HEK293T (cell line): ENCODE results near the gene PITPNM2.
"Not testable (repeated sequence)": the region's sequence is repeated elsewhere in the genome, so short reads cannot be mapped to it uniquely, and the experiment has no call there.

ENCODE experiments used
- CTCF ChIA-PET: fragments of 350-600 bp; formaldehyde crosslinking; extraction: SDS; loops from one replicate; lab custom pipeline; 2021; ENCODE audit warnings: antibody characterized with exemption, inconsistent platforms; lab: Yijun Ruan, JAX
- POLR2A ChIA-PET: fragments of 350-600 bp; formaldehyde crosslinking; extraction: SDS; loops from one replicate; lab custom pipeline; 2020; ENCODE audit warnings: antibody characterized with exemption, inconsistent platforms; lab: Yijun Ruan, JAX
- DNase-seq: peaks from one replicate; pipeline ENCODE4 v3.0.0; 2012; ENCODE audit warnings: mixed read lengths; ENCODE audit errors: extremely low spot score
- ARNT ChIP-seq: fragments of 450-650 bp; IDR thresholded peaks from 2 replicates; pipeline ENCODE4 v1.6.1; 2017; ENCODE audit warnings: mild to moderate bottlenecking
- BHLHE40 ChIP-seq: fragments of 450-650 bp; IDR thresholded peaks from 2 replicates; pipeline ENCODE4 v1.6.1; 2016; ENCODE audit warnings: mild to moderate bottlenecking, moderate library complexity, borderline replicate concordance
- CTBP1 ChIP-seq: fragments of 450-650 bp; IDR thresholded peaks from 2 replicates; pipeline ENCODE4 v1.6.1; 2016; ENCODE audit warnings: borderline replicate concordance
- ELF4 ChIP-seq: fragments of 450-650 bp; IDR thresholded peaks from 2 replicates; pipeline ENCODE4 v1.6.1; 2017; ENCODE audit warnings: antibody characterized with exemption
- FOXA1 ChIP-seq: fragments of 450-650 bp; IDR thresholded peaks from 2 replicates; pipeline ENCODE4 v1.6.1; 2016; ENCODE audit warnings: mild to moderate bottlenecking
- FOXK2 ChIP-seq: fragments of 450-650 bp; IDR thresholded peaks from 2 replicates; pipeline ENCODE4 v1.6.1; 2016; ENCODE audit warnings: mild to moderate bottlenecking
- FOXM1 ChIP-seq: fragments of 450-650 bp; IDR thresholded peaks from 2 replicates; pipeline ENCODE4 v1.6.1; 2017; ENCODE audit warnings: mild to moderate bottlenecking, borderline replicate concordance
- HDGF ChIP-seq: fragments of 450-650 bp; IDR thresholded peaks from 2 replicates; pipeline ENCODE4 v1.6.1; 2017; ENCODE audit warnings: antibody characterized with exemption, borderline replicate concordance
- L3MBTL2 ChIP-seq: fragments of 450-650 bp; conservative IDR thresholded peaks from 2 replicates; pipeline ENCODE4 v1.6.1; 2016; ENCODE audit warnings: mild to moderate bottlenecking
- LEF1 ChIP-seq: fragments of 450-650 bp; IDR thresholded peaks from 2 replicates; pipeline ENCODE4 v1.6.1; 2017; ENCODE audit warnings: mild to moderate bottlenecking, borderline replicate concordance
- NFRKB ChIP-seq: fragments of 450-650 bp; IDR thresholded peaks from 2 replicates; pipeline ENCODE4 v1.6.1; 2016; ENCODE audit warnings: mild to moderate bottlenecking, moderate library complexity
- SP1 ChIP-seq: fragments of 450-650 bp; IDR thresholded peaks from 2 replicates; pipeline ENCODE4 v1.6.1; 2017
- SUZ12 ChIP-seq: fragments of 450-650 bp; IDR thresholded peaks from 2 replicates; pipeline ENCODE4 v1.6.1; 2016; ENCODE audit warnings: mild to moderate bottlenecking
- TARDBP ChIP-seq: fragments of 450-650 bp; IDR thresholded peaks from 2 replicates; pipeline ENCODE4 v1.6.1; 2016
- ZNF384 ChIP-seq: fragments of 450-650 bp; IDR thresholded peaks from 2 replicates; pipeline ENCODE4 v1.6.1; 2016
- TF ChIP-seq, protein P1 (sequence below): fragments of 450-650 bp; IDR thresholded peaks from 2 replicates; pipeline ENCODE4 v1.6.1; 2016

The PITPNM2 gene

DNA sequence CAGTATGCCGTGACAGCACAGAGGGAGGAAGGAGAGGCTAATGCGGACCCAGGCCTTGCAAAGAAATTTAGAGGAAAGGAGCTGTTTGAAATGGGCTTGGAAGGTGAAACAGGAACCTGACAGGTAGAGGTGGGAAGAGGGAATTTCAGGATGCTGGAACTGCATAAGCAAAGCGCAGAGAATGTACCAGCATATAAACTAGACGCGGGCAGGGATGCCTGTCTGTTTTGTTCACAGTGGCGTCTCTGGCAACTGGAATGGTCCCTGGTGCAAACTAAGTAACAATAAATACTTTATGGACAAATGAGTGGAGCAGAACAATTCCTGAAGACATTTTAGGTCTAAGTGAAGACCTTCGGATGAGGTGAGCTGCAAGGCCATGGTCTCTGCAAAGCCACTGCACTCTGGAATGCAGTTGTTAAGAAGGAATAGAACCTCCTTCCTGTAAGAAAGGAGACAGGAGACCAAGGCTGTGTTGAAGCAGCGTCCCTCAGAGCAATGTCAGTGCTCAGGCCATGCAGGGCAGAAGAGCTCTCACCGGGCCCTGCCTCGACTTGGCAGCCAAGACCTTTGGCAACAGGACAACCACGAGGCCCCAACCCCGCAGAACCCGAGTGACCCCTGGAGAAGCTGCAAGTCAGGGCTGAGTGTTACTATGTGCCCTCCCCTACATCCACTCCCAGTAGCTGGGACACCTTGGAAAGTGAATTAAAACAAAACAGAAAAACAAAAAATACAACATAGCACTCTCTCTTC is 42.8 kb downstream of the PITPNM2 start:
- no peak for DNase-seq
- CTCF ChIA-PET = no interaction called here
- TF ChIP-seq, protein P1, sequence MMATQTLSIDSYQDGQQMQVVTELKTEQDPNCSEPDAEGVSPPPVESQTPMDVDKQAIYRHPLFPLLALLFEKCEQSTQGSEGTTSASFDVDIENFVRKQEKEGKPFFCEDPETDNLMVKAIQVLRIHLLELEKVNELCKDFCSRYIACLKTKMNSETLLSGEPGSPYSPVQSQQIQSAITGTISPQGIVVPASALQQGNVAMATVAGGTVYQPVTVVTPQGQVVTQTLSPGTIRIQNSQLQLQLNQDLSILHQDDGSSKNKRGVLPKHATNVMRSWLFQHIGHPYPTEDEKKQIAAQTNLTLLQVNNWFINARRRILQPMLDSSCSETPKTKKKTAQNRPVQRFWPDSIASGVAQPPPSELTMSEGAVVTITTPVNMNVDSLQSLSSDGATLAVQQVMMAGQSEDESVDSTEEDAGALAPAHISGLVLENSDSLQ = no peak
- no peak for TF ChIP-seq FOXM1
- no peak for TF ChIP-seq FOXK2
- no peak for TF ChIP-seq SUZ12
- TF ChIP-seq ZNF384 = no peak
- TF ChIP-seq ELF4 = no peak
- no peak for TF ChIP-seq LEF1
- no peak for TF ChIP-seq CTBP1
- TF ChIP-seq ARNT = no peak
- no peak for TF ChIP-seq SP1
- no peak for TF ChIP-seq L3MBTL2
- TF ChIP-seq NFRKB = no peak
- no peak for TF ChIP-seq BHLHE40
- no peak for TF ChIP-seq TARDBP
- no peak for TF ChIP-seq FOXA1
- TF ChIP-seq HDGF = no peak
- POLR2A ChIA-PET = no interaction called here

DNA sequence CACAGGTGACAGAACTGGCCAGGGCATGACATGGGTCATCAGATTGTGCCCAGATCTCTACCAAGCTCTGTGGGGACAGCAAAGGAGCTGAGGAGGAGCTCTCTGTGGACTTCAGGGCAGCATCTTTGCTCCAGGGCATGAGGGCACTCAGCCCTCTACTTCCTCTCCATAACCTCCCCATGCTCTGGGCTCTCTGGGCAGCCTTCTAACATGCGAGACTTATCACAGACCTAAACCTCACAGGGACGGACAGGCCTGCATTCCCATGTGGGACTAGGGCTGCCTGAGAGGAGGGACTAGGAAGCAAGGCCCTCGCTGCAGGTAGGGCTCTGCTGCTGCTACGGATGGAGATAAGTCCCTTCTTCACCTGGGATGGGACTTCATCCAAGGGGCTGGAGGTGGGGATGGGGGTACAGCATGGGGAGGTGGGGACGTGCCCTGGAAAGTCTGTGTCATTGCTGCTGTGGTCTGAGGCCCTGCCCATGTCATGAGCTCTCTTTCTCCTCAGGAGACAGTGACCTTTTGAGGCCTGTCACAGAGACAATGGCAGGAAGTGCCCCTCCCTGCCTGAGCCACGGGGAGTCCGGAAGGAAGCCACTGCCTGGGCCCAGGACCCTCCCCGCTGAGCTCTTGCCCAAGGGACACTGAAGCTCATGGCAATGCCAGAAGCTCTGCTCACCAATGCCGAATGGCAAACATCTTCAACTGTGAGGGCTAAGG is 44.1 kb downstream of the PITPNM2 start:
- ChIA-PET POLR2A (no interaction called here), CTCF (no interaction called here)
- no peak for TF ChIP-seq LEF1
- no peak for TF ChIP-seq ELF4
- TF ChIP-seq FOXA1 = no peak
- no peak for TF ChIP-seq HDGF
- TF ChIP-seq CTBP1 = no peak
- TF ChIP-seq FOXK2 = no peak
- TF ChIP-seq BHLHE40 = no peak
- no peak for TF ChIP-seq SUZ12
- TF ChIP-seq ZNF384 = no peak
- TF ChIP-seq FOXM1 = no peak
- TF ChIP-seq SP1 = no peak
- no peak for DNase-seq

DNA sequence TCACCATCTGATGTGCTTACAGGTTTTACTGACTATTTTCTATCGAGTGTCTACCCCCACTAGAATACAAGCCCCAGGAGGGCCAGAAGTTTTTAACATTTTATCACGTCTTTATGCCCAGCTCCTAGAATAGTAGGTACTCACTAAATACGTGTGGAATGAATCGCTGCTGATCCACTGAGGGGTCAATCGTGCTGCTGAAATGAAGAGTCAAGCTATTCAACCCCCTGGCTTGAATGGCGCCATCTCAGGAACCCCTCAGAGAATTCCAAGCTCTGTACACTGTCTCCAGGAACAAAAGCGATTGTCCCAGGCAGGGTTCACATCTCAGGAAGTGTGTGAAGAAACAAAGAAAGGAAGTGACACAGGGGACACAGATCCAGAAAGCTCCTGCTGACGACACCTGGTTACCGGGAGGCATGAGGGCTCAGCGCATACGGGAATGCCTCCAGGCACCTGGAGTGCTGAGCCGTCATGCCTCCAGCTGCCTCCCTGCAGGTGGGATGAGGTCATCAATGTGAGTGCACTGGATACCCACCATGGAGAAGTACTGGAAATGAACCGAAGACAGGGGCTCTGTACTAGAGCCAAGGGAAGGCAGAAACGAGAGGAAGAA is 45.6 kb downstream of the PITPNM2 start:
- ChIA-PET CTCF (interaction anchor here (1.1 kb wide), 1 partner anchor 62 kb away, joined by 4 read pairs; no protein-coding TSS in a partner anchor), POLR2A (interaction anchor here (1.7 kb wide), 1 partner anchor 9 kb away, joined by 4 read pairs; no protein-coding TSS in a partner anchor)
- no peak for DNase-seq
- TF ChIP-seq, protein P1 = no peak
- TF ChIP-seq TARDBP = no peak
- no peak for TF ChIP-seq L3MBTL2
- TF ChIP-seq FOXK2 = no peak
- TF ChIP-seq LEF1 = no peak
- TF ChIP-seq CTBP1 = no peak
- no peak for TF ChIP-seq ARNT
- no peak for TF ChIP-seq HDGF

- CTCF ChIA-PET = interaction anchor here (1.1 kb wide), 1 partner anchor 61 kb away, joined by 4 read pairs; no protein-coding TSS in a partner anchor
- POLR2A ChIA-PET = interaction anchor here (1.7 kb wide), 1 partner anchor 8 kb away, joined by 4 read pairs; no protein-coding TSS in a partner anchor
Measured at GRCh38 chr12:123104809-123105208, 46.1 kb downstream of the PITPNM2 start.

DNA sequence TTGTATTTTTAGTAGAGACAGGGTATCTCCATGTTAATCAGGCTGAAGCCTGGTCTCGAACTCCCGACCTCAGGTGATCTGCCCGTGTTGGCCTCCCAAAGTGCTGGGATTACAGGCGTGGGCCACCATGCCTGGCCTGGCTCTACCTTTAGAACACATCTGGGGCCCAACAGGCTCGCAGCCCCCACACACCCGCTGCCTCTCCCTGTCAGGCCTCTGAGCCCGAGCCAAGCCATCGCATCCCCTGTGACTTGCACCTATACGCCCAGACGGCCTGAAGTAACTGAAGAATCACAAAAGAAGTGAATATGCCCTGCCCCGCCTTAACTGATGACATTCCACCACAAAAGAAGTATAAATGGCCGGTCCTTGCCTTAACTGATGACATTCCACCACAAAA is 46.8 kb downstream of the PITPNM2 start:
- DNase-seq, CTCF ChIA-PET: not testable (repeated sequence)
- POLR2A ChIA-PET = interaction anchor here (1.7 kb wide), 1 partner anchor 8 kb away, joined by 4 read pairs; no protein-coding TSS in a partner anchor

More at GRCh38 chr12:123104809-123105208, 46.1 kb downstream of the PITPNM2 start:
- TF ChIP-seq BHLHE40 (no peak), FOXM1 (no peak), ZNF384 (no peak)
- DNase-seq = no peak

DNA sequence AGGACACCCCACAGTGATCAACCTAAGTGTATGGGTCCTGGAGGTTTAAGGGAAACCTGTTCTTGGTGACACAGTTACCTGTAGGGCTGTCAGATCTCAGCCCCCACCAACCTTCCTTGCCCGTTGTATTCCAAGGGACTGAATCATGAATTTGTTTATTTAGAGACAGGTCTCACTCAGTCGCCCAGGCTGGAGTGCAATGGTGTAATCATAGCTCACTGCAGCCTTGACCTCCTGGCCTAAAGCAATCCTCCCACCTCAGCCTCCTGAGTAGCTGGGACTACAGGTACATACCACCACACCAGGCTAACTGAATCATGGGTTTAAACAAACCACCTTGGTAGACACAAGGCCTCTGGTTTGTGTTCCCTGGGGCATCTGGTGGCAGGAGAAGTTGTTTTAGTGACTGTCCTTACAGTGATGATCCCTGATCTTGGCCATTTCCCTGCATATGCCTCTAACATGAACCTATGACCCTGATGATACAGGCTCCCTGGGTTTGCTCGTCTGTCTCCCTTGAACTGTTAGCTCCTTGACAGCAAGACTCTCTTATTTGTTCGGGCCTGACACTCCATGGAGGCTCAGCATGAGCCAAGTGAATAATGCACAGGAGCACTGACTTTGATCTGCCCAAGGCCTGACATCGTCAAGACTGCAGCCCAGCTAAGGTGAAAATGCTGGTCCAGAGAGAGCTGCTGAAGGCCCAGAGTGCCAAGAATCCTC is 47.9 kb downstream of the PITPNM2 start:
- CTCF ChIA-PET = interaction anchor here (0.9 kb wide), 1 partner anchor 9 kb away, joined by 3 read pairs; no protein-coding TSS in a partner anchor
- no peak for DNase-seq
- TF ChIP-seq BHLHE40 = no peak
- TF ChIP-seq ZNF384 = no peak
- TF ChIP-seq LEF1 = no peak
- no peak for TF ChIP-seq NFRKB
- no peak for TF ChIP-seq ARNT
- TF ChIP-seq SP1 = no peak
- TF ChIP-seq, protein P1 = no peak
- no peak for TF ChIP-seq CTBP1
- POLR2A ChIA-PET = no interaction called here
